GM18858 (cell line): ENCODE measurements around the gene VEGFA.

Source experiments
- ATAC-seq: cut with Tn5 transposase; IDR thresholded peaks from one replicate; pipeline ENCODE4 v1.9.1; 2021; ENCODE audit not compliant: unreplicated experiment

The VEGFA gene

DNA sequence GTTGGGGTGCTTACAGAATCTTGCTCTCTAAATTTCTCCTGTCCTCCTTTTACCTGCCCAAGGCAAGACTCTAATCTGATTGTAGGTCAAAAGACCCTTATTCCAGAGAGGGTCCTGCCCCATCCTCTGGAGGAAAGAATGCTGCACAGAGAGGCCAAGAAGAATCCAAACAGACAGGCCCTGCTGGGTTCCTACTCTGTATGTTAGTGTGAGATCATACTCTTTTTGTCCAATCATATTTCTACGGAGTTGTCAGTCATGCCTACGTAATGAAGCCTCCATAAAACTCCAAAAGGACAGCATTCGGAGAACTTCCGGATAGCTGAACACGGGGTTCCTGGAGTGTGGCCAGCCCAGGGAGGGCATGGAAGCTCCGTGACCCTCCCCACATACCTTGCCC is 50.5 kb downstream of the VEGFA start:
- ATAC-seq, result no peak

DNA sequence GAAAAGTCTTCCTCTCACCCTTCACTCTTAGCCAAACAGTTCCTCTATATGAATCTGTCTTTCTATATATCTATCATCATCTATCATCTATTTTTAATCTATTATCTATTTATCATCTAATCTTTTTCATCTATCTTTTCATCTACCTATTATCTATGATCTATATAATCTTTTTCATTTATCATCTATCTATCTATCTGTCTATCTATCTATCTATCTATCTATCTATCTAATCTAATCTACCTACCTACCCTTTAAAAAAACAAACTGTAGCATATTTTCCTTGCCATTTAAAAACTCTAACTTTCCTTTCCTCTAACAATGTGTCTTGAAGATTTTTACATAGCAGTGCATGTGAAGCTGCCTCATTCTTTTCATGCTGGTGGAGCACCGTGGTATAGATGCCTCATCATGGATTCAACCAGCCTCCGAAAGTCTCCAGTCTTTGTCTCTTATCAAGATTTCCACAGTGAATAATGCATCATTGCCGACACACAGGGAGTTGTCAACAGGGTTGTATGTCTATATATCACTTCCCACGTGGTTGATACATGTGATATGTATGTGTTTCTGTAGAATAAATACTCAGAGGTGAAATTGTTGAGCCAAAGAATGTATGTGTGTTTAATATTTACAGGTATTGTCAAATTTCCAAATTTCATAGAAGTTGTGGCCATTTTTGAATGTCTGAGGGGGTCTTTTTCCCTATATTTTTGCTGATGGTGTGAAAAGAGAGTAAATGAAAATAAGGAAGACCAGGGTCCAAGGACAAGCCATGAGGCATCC is 51.3 kb downstream of the VEGFA start:
- ATAC-seq, result no peak

DNA sequence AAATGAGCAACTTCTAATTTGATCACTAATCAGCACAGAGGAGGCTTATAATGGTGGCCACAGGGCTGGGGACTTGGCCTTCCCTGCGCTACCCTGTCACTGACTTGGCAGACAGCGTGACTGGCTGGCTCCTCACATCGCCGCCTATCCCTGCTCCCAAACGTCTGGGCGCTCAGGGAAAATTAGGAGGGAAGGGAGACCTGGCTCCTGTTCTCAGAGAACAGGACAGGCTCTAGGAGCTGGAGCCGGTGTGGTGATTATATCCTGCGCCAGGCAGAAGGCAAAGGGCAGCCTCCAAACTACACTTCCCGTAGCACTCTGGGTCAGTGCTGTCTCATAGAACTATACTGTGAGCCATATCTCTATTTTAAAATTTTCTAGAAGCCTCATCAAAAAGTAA is 53.4 kb downstream of the VEGFA start:
- no peak for ATAC-seq

DNA sequence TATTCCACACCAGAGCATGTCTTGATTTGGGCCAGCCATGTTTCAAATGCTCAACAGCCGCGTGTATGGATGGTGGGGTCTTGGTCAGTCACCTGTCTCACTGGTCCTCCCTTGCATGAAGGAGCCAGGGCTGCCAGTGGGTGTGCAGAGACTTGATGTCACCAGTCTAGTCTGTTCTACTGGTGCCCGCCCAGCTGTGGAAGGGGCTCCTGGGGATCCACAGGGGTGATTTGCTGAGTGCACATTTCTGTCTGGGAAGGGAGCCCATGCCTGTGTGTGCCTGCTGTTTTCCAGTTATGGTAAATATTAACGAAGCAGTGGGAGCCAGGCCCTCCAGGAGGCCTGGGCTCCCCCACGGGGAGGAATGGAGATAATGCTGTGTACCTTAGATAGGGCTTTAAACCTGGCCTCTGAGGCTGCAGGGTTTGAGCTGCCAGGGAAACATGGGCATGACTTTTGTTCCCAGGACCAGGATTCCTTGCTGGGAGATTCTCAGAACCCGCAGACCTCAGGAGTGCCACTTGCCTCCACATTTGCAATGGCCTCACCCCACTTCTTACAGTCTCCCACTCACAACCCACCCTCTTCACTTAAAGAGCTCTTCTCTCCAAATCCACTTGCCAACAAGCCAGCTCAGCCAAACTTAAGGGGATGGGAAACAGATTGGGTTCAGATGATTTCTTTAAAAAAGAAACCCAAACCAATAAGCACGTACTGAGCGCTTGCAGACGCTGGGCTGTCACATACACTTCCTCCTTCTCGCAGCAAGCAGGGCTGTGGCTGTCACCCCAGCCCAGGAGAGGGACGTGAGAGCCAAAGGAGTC is 54.1 kb downstream of the VEGFA start:
- no peak for ATAC-seq

DNA sequence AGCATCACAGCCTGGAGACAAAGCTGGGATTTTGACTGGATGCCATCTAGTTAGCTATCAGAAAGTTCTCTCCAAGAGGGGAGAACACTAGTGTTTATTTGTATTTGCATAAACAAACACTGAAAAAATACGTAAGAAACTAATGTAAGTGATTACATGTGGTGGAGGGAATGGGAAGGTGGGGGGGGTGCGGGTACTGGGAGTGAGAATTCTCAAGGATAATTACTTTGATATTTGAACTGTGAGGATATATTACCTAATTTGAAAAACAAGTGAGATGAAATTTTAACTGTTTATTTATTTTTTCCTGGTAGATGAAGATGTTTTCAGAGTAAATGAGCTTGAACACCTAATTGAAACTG is 54.7 kb downstream of the VEGFA start:
- ATAC-seq, result no peak

DNA sequence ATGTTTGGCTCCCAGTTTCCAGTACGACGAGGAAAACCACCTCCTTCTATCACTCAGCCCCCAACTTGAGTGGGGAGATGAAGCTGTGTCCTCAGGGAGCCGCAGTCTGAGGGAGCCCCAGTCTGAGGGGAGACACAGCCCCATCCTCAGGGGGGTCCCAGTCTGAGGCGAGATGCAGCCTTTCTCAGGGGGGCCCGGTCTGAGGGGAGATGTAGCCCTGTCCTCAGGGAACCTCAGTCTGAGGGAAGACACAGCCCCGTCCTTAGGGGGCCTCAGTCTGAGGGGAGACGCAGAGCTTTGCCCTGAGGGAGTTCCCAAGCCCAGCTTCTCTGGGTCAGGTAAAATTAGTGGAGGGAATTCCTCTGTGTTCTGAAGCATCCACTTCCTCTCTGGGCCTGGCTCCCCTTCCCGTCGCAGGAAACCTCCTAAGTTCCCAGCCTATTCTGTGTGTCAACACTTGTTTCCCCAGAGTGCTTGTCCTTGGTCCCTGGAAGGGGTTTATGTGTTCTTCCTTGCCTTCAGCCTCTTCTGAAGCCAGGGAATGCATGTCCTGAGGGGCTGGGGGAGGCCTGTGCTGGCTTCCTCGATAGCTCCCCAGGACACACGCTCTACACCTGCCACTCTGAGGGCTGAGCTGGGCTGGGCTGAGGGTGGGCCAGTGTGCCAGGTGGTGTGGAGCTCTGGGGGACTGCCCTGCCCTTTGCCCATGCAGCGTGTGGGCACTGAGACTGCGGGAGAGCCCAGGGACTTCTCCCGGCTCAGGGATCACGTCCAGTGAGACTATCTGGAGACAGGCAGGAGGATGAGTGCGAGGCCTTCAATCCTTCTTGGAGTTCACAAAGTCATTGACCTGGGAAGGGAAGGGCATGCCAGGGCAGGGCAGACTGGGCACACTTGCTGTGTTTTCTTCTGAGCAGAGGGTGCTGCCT is 55.4 kb downstream of the VEGFA start:
- no peak for ATAC-seq

DNA sequence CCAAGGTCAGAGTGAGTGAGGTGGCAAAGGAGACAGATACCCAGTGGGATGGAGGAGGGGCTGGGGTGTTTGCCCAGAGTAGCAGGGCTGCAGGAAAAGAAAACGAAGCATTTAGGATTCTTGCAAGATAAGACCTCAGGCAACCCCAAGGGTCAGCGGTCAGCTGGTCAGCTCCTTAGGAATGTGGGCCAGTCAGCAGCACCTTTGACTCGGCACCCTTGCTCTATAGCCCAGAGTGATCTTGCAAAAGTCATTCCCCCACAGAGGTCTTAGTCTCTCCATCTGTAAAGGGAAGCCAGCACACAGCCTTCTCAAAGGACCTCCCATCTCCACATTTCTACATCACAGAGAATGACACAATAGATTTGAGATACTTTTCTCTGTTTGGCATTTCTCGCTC is 56.7 kb downstream of the VEGFA start:
- no peak for ATAC-seq

DNA sequence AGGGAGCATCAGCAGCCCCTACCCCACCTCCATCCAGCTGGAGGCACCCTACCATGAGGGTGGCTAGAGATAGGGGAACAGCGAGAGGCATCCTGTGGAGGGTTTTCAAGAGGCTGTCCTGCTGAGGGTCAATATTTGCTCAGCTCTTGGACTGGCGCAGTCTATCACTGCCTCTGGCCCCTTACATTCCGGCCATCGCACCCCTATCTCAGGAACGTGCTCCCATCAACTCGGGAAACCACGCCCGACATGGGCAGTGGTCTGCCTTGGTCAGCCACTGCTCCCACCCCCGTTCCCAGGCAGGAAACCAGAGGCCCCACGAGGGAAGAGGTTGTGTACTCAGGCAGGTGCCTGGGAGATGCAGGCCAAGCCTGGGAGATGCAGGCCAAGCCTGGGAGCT is 57.9 kb downstream of the VEGFA start:
- ATAC-seq, result no peak

DNA sequence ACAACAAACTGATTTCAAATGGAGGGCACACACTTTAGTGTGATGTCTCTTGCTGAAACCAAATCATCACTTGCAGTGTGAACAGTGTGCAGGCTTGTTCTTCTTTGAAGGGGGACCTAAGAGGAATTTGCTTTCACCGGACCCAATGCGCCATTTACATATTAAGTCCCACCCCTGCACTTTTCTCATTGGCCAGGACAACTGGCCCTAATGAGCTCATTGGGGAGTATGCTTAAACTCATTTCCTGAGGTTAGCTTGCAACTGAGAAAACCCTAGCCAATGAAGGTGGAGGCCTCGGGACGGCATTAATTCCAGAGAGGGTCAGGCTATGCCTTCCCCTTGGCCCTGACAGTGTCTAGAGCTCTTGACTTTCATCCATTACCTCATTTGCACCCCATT is 58.7 kb downstream of the VEGFA start:
- ATAC-seq, result no peak

DNA sequence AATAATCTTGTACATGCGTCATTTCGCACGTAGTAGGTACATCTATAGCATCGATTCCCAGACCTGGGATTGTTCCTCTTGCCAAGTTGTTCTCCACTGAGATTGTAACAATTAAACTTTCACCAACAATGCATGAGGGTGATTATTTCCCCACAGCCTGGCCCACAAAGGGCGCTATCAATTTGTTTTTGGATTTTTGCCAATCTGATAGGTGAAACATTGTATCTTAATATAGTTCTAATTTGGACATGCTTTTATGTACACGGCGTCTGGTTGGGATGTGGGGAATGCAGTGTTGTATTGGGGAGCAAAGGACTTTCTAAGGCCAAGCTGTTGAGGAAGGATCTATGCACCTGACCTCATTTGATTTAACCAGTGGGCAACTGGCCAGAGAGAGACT is 59.5 kb downstream of the VEGFA start:
- no peak for ATAC-seq

DNA sequence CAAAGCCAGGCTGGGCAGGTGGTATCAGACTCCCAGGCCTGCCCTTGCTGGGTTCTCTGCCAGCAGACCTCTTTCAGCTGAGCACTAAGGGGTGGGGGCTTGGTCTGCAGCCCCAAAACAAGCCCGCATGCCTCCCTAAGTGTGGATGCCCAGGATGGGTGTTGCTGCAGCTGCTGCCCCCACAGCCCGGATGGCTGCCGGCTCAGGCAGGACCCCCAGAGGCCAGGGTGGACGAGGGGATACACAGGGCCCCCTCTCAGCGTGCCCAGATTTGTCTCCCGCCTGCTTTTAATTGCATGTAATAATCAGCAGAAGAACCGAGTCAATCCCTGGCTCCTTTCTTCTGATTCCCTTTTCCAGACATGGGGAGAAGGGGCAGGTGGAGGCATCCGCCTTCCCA is 60.8 kb downstream of the VEGFA start:
- no peak for ATAC-seq

DNA sequence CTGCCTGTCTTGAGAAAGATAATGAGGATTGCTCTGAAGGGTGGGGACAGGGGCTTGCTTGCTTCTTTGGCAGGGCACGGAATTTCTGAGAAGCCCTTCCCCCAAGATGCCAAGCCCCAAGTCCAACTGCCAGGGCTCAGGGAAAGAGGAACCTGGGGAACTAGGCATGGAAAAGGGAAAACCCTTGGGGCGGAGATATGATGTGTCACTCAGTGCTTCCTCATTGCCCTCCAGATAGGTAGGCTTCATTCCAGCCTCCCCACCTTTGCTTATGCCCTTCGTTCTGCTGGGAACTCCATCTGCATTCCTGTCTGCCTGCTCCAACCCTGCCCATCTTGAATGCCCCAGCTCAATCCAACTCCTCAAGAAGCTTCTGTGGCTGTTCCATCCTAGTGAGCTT is 61.2 kb downstream of the VEGFA start:
- no peak for ATAC-seq

DNA sequence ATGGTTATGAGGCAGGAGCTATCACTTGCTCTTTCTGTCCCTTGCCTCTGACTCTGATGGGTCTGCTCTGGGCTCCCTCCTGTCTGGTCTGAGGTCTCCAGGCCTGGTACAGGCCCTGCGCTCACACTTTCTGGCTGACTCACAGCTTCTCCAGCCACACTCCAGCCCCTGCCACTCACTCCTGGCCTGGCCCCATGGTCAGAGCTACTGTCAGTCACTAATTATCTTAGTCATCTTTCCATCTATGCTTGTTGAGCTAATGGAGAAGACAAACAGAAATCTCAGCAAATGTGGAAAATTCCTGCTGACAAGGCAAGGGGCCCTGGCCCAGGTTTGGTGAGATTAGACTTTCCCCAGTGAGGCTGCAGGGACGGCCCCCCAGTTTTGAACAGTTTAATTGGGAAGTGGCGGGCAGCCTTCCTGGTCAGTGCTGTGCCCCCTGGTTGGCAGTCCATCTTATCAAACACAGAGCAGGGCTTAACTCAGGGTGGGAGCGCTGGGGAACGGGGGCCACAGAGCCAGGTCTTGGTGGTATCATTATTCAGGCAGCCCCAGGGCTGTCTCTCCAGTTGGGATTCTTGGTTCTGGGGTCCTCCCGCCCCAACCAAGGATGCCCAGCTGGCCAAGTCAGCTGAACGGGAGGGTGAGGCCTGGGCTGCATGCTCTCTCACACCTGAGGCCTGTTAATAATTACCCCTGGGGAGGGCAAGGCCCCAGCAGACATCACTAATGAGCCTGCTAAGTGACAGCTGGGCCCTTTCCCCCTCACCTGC is 63.4 kb downstream of the VEGFA start:
- no peak for ATAC-seq

DNA sequence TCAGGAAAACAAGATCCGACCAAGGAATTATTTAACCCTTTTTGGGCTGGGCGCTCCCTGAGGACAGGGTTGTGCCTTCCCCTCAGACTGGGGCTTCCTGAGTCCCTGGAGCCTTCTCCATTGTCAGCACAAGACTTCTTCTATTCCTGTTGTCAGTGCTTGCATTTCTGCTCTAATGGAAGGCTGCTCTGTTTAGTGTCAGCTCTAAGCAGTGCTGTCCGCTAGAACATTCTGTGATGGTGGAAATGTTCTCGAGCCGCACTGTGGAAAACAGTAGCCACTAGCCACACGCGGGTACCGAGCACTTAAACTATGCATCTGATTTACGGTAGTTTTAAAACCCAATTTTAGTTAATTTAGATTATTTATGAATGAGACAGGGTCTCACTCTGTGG is 64.0 kb downstream of the VEGFA start:
- no peak for ATAC-seq

DNA sequence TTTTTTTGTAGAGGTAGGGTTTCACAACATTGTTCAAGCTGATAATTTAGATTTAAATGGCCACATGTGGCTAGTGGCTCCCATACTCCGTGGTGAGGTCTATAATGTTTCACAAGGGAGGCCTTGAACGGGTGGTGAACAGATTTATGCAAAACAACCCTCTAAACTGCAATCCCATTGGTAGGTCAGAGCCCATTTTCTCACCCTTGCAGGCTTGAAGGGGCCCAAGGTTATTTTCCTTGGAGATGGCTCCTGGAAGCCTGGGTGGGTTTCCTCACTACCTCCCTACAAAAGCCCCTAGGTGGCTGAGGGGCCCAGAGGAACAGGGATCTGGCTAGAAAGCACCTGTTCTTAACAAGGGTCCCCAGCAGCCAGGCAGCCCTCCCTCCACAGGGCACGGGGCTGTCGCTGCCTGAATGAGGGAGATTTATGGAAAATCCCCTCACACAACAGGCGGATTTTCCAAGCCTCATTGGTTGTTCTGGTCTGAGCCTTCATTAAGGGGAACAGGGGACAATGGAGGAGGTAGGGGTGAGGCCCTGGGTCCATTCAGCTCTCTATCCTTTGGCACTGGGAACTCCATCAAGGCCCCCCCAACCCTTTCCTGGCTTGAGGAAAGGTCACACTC is 64.6 kb downstream of the VEGFA start:
- no peak for ATAC-seq

DNA sequence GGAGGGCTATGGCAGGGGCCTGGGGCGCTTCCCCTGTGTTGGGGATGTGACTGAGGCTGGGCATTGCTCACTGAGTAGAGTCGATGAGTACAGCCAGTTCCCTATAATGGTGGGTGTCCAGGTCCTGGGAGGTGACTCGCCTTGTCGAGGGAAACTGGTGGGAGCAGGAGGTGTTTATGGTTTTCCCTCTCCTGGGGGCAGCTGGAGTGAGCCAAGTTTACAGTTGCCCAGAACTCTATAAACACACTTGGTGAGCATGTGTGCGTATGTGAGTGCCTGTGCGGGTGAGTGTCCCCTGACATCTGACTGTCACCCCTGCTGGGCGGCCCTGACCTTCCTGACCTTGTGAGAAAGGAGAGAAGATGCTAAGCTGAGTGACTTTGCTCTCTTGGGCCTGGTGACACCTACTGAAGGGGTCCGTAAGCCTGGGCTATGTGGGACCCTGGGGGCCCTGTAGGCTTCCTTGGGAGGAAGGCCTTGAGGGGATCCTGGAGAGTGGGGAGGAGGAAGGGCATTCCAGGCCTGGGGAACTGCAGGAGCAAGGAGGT is 65.9 kb downstream of the VEGFA start:
- ATAC-seq, result no peak
